Endothelial cell of umbilical vein (primary cell): Measurements from ENCODE around the gene LRP6. TPM values are rescaled to one million over a fixed set of nuclear protein-coding genes. Genes with fewer than 3 reads are reported as not detected.

ENCODE experiments used
- BruUV-seq: library from RNA; stranded (reverse); fragments of 400-500 nt; replicated peaks from 2 replicates; lab custom pipeline; 2021; lab: Mats Ljungman, UMichigan
- CTCF ChIA-PET: fragments of 300-600, 350-600 bp; sonication (Branson Sonifier 250); formaldehyde crosslinking; loops from one replicate; lab custom pipeline; 2021; ENCODE audit warnings: antibody characterized with exemption, inconsistent platforms; lab: Charles Lee
- POLR2A ChIA-PET: fragments of 300-600, 350-600 bp; sonication (Branson Sonifier 250); formaldehyde crosslinking; loops from one replicate; lab custom pipeline; 2021; ENCODE audit warnings: antibody characterized with exemption, inconsistent platforms; lab: Charles Lee
- DNase-seq: peaks from one replicate; pipeline ENCODE4 v3.0.0-alpha.2; 2011; ENCODE audit warnings: low read depth, low spot score
- FAIRE-seq: peaks from 2 replicates; lab custom pipeline; 2011; peaks lifted over from hg19 to GRCh38; lab: Jason Lieb, UNC
- H2AFZ ChIP-seq: 2 replicates; pipeline ENCODE4 v1.6.0; 2012; ENCODE audit warnings: low read depth, low read length, control low read depth, inconsistent platforms
- H3K27ac ChIP-seq: 2 replicates; pipeline ENCODE4 v1.5.1; 2011; ENCODE audit warnings: low read depth, mild to moderate bottlenecking, control low read depth, low read length, moderate library complexity; ENCODE audit not compliant: insufficient read depth
- H3K27me3 ChIP-seq, 2 experiments: 2 replicates each; pipeline versions ENCODE4 v1.6.0 to v1.6.1; 2011; ENCODE audit warnings: low read length in 2 of 2, mixed read lengths in 1 of 2; ENCODE audit not compliant: control insufficient read depth in 2 of 2, insufficient read depth in 2 of 2
- H3K36me3 ChIP-seq, 2 experiments: 2 replicates in 1 of 2; 3 replicates in 1 of 2; pipeline ENCODE4 v1.5.1; 2011; ENCODE audit warnings: low read length in 2 of 2, mild to moderate bottlenecking in 1 of 2, moderate library complexity in 1 of 2; ENCODE audit not compliant: control insufficient read depth in 2 of 2, insufficient read depth in 2 of 2; ENCODE audit errors: extremely low read depth in 1 of 2
- H3K4me1 ChIP-seq: 3 replicates; pipeline ENCODE4 v1.5.1; 2011; ENCODE audit warnings: mild to moderate bottlenecking, low read length; ENCODE audit not compliant: control insufficient read depth, insufficient read depth; ENCODE audit errors: extremely low read depth
- H3K4me2 ChIP-seq: 2 replicates; pipeline ENCODE4 v1.6.1; 2011; ENCODE audit warnings: low read length, control low read depth, mixed read lengths; ENCODE audit not compliant: insufficient read depth
- H3K4me3 ChIP-seq, 3 experiments: fragments of 200-600 bp in 1 of 3; sonication (generic), shearing (Covaris generic) in 1 of 3; replicated peaks in 1 of 3; 2 replicates each; pipeline ENCODE4 v1.5.1; 2011 to 2016; ENCODE audit warnings: control low read depth in 3 of 3, low read length in 3 of 3, mild to moderate bottlenecking in 2 of 3, inconsistent platforms in 1 of 3, low read depth in 1 of 3, moderate library complexity in 1 of 3; ENCODE audit not compliant: insufficient read depth in 1 of 3
- H3K79me2 ChIP-seq: 2 replicates; pipeline ENCODE4 v1.6.0; 2012; ENCODE audit warnings: low read length, inconsistent platforms; ENCODE audit not compliant: control insufficient read depth, insufficient read depth
- H3K9ac ChIP-seq: replicated peaks from 2 replicates; pipeline ENCODE3; 2011; ENCODE audit warnings: low read length, control low read depth; ENCODE audit not compliant: insufficient read depth; ENCODE audit errors: extremely low read depth
- H3K9me1 ChIP-seq: replicated peaks from 3 replicates; pipeline ENCODE4 v1.6.0; 2011; ENCODE audit warnings: mild to moderate bottlenecking, low read length; ENCODE audit not compliant: control insufficient read depth, insufficient read depth; ENCODE audit errors: extremely low read depth
- H3K9me3 ChIP-seq: replicated peaks from 2 replicates; pipeline ENCODE4 v1.5.1; 2012; ENCODE audit warnings: low read length, inconsistent platforms; ENCODE audit not compliant: control insufficient read depth, insufficient read depth
- H4K20me1 ChIP-seq: replicated peaks from 2 replicates; pipeline ENCODE3; 2011; ENCODE audit warnings: mild to moderate bottlenecking, low read length; ENCODE audit not compliant: control insufficient read depth, insufficient read depth; ENCODE audit errors: extremely low read depth
- CTCF ChIP-seq, 2 donors: IDR thresholded peaks; 1 replicate in 1 of 2; 2 replicates in 1 of 2; pipeline ENCODE4 v1.5.1; 2011; ENCODE audit warnings: low read length in 2 of 2, mild to moderate bottlenecking in 2 of 2, moderate library complexity in 2 of 2, control low read depth in 1 of 2, inconsistent platforms in 1 of 2, low read depth in 1 of 2; ENCODE audit not compliant: insufficient read depth in 1 of 2; ENCODE audit errors: extremely low read depth in 1 of 2
- EZH2 ChIP-seq: IDR thresholded peaks from 2 replicates; pipeline ENCODE4 v1.6.1; 2012; ENCODE audit warnings: borderline replicate concordance, low read depth, mild to moderate bottlenecking, moderate library complexity, low read length, inconsistent platforms; ENCODE audit not compliant: severe bottlenecking
- FOS ChIP-seq: IDR thresholded peaks from 2 replicates; pipeline ENCODE4 v1.6.1; 2011; ENCODE audit warnings: mild to moderate bottlenecking, low read length, moderate library complexity, borderline replicate concordance; ENCODE audit not compliant: insufficient read depth
- GATA2 ChIP-seq: IDR thresholded peaks from 2 replicates; pipeline ENCODE4 v1.7.0; 2011; ENCODE audit warnings: low read depth, mild to moderate bottlenecking, moderate library complexity, mixed read lengths, low read length; ENCODE audit not compliant: insufficient read length, insufficient read depth
- JUN ChIP-seq: IDR thresholded peaks from 2 replicates; pipeline ENCODE4 v1.6.1; 2011; ENCODE audit warnings: borderline replicate concordance, low read depth; ENCODE audit not compliant: insufficient read length, insufficient read depth
- MAX ChIP-seq: IDR thresholded peaks from 2 replicates; pipeline ENCODE4 v1.6.1; 2011; ENCODE audit not compliant: insufficient read depth, insufficient read length
- MYC ChIP-seq: IDR thresholded peaks from one replicate; pipeline ENCODE4 v1.6.1; 2011; ENCODE audit warnings: mild to moderate bottlenecking, low read depth, low read length
- POLR2A ChIP-seq: IDR thresholded peaks from 2 replicates; pipeline ENCODE4 v1.6.1; 2012; ENCODE audit warnings: low read depth, mild to moderate bottlenecking, control low read depth, low read length
- POLR2AphosphoS5 ChIP-seq: IDR thresholded peaks from 2 replicates; pipeline ENCODE4 v1.6.1; 2012; ENCODE audit warnings: low read depth, mild to moderate bottlenecking, control low read depth, low read length, moderate library complexity; ENCODE audit not compliant: insufficient read depth
- dilution Hi-C: fragments of 300-500 bp; cut with MboI; formaldehyde crosslinking; loops from one replicate; pipeline ENCODE4 v1.15.0; 2019; ENCODE audit warnings: low sequenced_read_pairs; ENCODE audit not compliant: extremely low pct_ligation_motif_present
- intact Hi-C: fragments of 100-400 bp; cut with micrococcal nuclease; formaldehyde crosslinking; loops from one replicate; pipeline ENCODE4 v1.10.0; 2022
- polyA plus RNA-seq, 4 experiments: library from polyadenylated mRNA; depleted of rRNA in 3 of 4; stranded (reverse) in 3 of 4; unstranded in 1 of 4; fragments of >200 nt; gene quantifications; 2 replicates each; pipeline versions ENCODE4 v1.2.1 to v1.2.3, GENCODE V29; 2011 to 2012; ENCODE audit warnings: missing spikeins in 1 of 4
- total RNA-seq: library from RNA; stranded (reverse); gene quantifications from 2 replicates; pipeline ENCODE4 v1.2.3, GENCODE V29; 2021

Gene LRP6
- total and polyA plus RNA-seq, 2 donors (not counting 3 experiments of a cell fraction or from before 2014, with no cell fraction given), result 28.5 to 41.7 TPM

GRCh38 chr12:12221560-12221959 lies 45.3 kb downstream of the LRP6 start:
- no peak overlapping the region for H3K9ac ChIP-seq
- ChIA-PET POLR2A (no interaction called here), CTCF (interaction anchor here (1.3 kb wide), 1 partner anchor 18 kb away, joined by 4 read pairs; no protein-coding TSS in a partner anchor)
- dilution Hi-C loops, result no loop called here
- no TSS peak for BruUV-seq
- no peak overlapping the region for H3K4me3 ChIP-seq
- peaks cover 2% of the 10 kb centered on the region for H3K4me1 ChIP-seq
- intact Hi-C loops, result no loop called here
- FAIRE-seq (no peak), DNase-seq (no peak)
- no peaks in the 10 kb centered on the region for H3K9me3 ChIP-seq
- no peak overlapping the region for H2AFZ ChIP-seq
- no peak overlapping the region for H3K4me2 ChIP-seq
- H4K20me1 ChIP-seq, result peaks cover 3% of the 10 kb centered on the region
- H3K27me3 ChIP-seq, result no peaks in the 10 kb centered on the region
- no peak overlapping the region for H3K27ac ChIP-seq
- no peaks in the 10 kb centered on the region for H3K36me3 ChIP-seq
- peaks cover 46% of the 10 kb centered on the region for H3K79me2 ChIP-seq
- H3K9me1 ChIP-seq, result no peaks in the 10 kb centered on the region
- TF ChIP-seq MAX (no peak), JUN (no peak), EZH2 (no peak), MYC (no peak), POLR2A (no peak), FOS (no peak), GATA2 (no peak), POLR2AphosphoS5 (no peak), CTCF (IDR thresholded peaks at IDR 0.05; ENCODE audit: extremely low read depth in 1 of 2, insufficient read depth in 1 of 2, low read depth in 1 of 2, low read length in 2 of 2) (no peak)
